Calu3 (cell line): ENCODE measurements around the gene DHFR. TPM values are rescaled to one million over a fixed set of nuclear protein-coding genes. Genes with fewer than 3 reads are reported as not detected.
"Not testable (repeated sequence)": the region's sequence is repeated elsewhere in the genome, so short reads cannot be mapped to it uniquely, and the experiment has no call there.

Experiments
- BruUV-seq: library from RNA; stranded (reverse); fragments of 400-500 nt; replicated peaks from 2 replicates; lab custom pipeline; 2021; lab: Mats Ljungman, UMichigan
- CTCF ChIA-PET: fragments of 300-600 bp; sonication (Branson Sonifier 250); formaldehyde crosslinking; loops from one replicate; lab custom pipeline; 2022; ENCODE audit warnings: antibody characterized with exemption; lab: Charles Lee
- DNase-seq: peaks from one replicate; pipeline ENCODE4 v3.0.0; 2022
- H3K27ac Mint-ChIP-seq: one replicate; pipeline ENCODE4 v1.8.0; 2022; ENCODE audit warnings: mixed read lengths; ENCODE audit not compliant: unreplicated experiment
- H3K27me3 Mint-ChIP-seq: one replicate; pipeline ENCODE4 v1.8.0; 2022; ENCODE audit warnings: mixed read lengths; ENCODE audit not compliant: unreplicated experiment
- H3K36me3 Mint-ChIP-seq: one replicate; pipeline ENCODE4 v1.8.0; 2022; ENCODE audit warnings: mild to moderate bottlenecking, moderate library complexity, mixed read lengths; ENCODE audit not compliant: insufficient read depth, unreplicated experiment
- H3K4me1 Mint-ChIP-seq: one replicate; pipeline ENCODE4 v1.8.0; 2022; ENCODE audit warnings: mild to moderate bottlenecking, low read depth, mixed read lengths; ENCODE audit not compliant: unreplicated experiment
- H3K4me3 Mint-ChIP-seq: one replicate; pipeline ENCODE4 v1.8.0; 2022; ENCODE audit warnings: mild to moderate bottlenecking, low read depth, moderate library complexity, mixed read lengths; ENCODE audit not compliant: unreplicated experiment
- H3K9me3 Mint-ChIP-seq: one replicate; pipeline ENCODE4 v1.8.0; 2022; ENCODE audit warnings: low read depth, mixed read lengths; ENCODE audit not compliant: unreplicated experiment
- CTCF ChIP-seq: fragments of 200-600 bp; IDR thresholded peaks from one replicate; pipeline ENCODE4 v1.8.0; 2022; ENCODE audit warnings: antibody characterized with exemption; ENCODE audit not compliant: unreplicated experiment
- intact Hi-C: fragments of 100-400 bp; cut with micrococcal nuclease; formaldehyde crosslinking; loops from one replicate; pipeline ENCODE4 v1.10.0; 2022; ENCODE audit not compliant: unreplicated experiment
- total RNA-seq: library from RNA; stranded (reverse); gene quantifications from 2 replicates; pipeline ENCODE4 v1.2.3, GENCODE V29; 2022

Gene DHFR
- total RNA-seq, 1 experiment from 2014 or later, result 58.0 TPM

DNA sequence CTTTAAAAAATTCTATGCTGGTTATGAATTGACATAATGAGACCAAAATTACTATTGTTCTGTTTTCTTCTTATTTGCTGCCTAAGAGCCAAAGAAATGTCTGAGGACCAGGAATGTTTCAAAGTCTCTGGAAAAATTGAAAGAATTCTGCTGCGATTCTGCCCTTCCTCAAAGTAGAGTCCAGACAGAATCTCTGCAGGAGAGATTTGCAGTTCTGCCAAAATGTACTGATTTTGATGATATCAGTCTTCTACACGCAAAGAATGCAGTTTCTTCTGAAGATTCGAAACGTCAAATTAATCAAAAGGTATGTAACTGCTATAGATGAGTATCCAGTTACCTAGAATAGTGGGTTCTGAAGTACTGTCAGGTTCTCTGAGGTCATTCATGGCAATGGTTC, 10.3 kb upstream of the DHFR start:
- intact Hi-C loops, result no loop called here
- H3K9me3 Mint-ChIP-seq, result no peaks in the 10 kb centered on the region
- CTCF ChIA-PET, result interaction anchor here (0.5 kb wide), 1 partner anchor 310 kb away, joined by 6 read pairs; no protein-coding TSS in a partner anchor
- no peaks in the 10 kb centered on the region for H3K27me3 Mint-ChIP-seq
- H3K4me3 Mint-ChIP-seq, result no peak overlapping the region
- no TSS peak for BruUV-seq
- TF ChIP-seq CTCF, result no peak
- no peak for DNase-seq
- no peaks in the 10 kb centered on the region for H3K4me1 Mint-ChIP-seq
- no peak overlapping the region for H3K27ac Mint-ChIP-seq
- peaks cover 16% of the 10 kb centered on the region for H3K36me3 Mint-ChIP-seq

- Mint-ChIP-seq H3K4me3 (no peak overlapping the region), H3K4me1 (no peaks in the 10 kb centered on the region), H3K9me3 (no peaks in the 10 kb centered on the region), H3K27ac (no peak overlapping the region), H3K36me3 (peaks cover 21% of the 10 kb centered on the region), H3K27me3 (no peaks in the 10 kb centered on the region)
- intact Hi-C loops, result no loop called here
- no TSS peak for BruUV-seq
- CTCF ChIA-PET, result no interaction called here
- TF ChIP-seq CTCF, result no peak
- no peak for DNase-seq
These were observed 7.3 kb upstream of the DHFR start for GRCh38 chr5:80662108-80662507.

GRCh38 chr5:80660661-80661060, 5.9 kb upstream of the DHFR start:
- H3K36me3 Mint-ChIP-seq, result peaks cover 17% of the 10 kb centered on the region

GRCh38 chr5:80659106-80659505, 4.3 kb upstream of the DHFR start:
- CTCF ChIA-PET, result no interaction called here
- TF ChIP-seq CTCF, result no peak
- H3K4me1 Mint-ChIP-seq, result peaks cover 9% of the 10 kb centered on the region
- H3K9me3 Mint-ChIP-seq, result no peaks in the 10 kb centered on the region
- intact Hi-C loops, result no loop called here
- no peak overlapping the region for H3K27ac Mint-ChIP-seq
- no TSS peak for BruUV-seq
- peaks cover 30% of the 10 kb centered on the region for H3K36me3 Mint-ChIP-seq
- no peaks in the 10 kb centered on the region for H3K27me3 Mint-ChIP-seq
- no peak for DNase-seq
- H3K4me3 Mint-ChIP-seq, result no peak overlapping the region

More at GRCh38 chr5:80660661-80661060, 5.9 kb upstream of the DHFR start:
- H3K4me1 Mint-ChIP-seq, H3K4me3 Mint-ChIP-seq, DNase-seq, H3K9me3 Mint-ChIP-seq, intact Hi-C loops, BruUV-seq, CTCF ChIA-PET, H3K27ac Mint-ChIP-seq, H3K27me3 Mint-ChIP-seq: not testable (repeated sequence)

GRCh38 chr5:80656425-80656824, 1.6 kb upstream of the DHFR start:
- intact Hi-C loops, result no loop called here
- Mint-ChIP-seq H3K36me3 (peaks cover 30% of the 10 kb centered on the region), H3K4me1 (peaks cover 23% of the 10 kb centered on the region), H3K27me3 (no peaks in the 10 kb centered on the region), H3K27ac (no peak overlapping the region), H3K9me3 (no peaks in the 10 kb centered on the region), H3K4me3 (no peak overlapping the region)
- TF ChIP-seq CTCF, result no peak
- no peak for DNase-seq
- CTCF ChIA-PET, result interaction anchor here (0.6 to 1.0 kb wide), 3 partner anchors 175 to 310 kb away, joined by 3 to 10 read pairs (median 3); no protein-coding TSS in a partner anchor
- no TSS peak for BruUV-seq
